GM18499 (cell line): ENCODE results near the gene TH.

Experiments
- ATAC-seq: cut with Tn5 transposase; IDR thresholded peaks from one replicate; pipeline ENCODE4 v1.9.1; 2021; ENCODE audit warnings: moderate number of reproducible peaks; ENCODE audit not compliant: insufficient read depth, unreplicated experiment

Gene TH

GRCh38 chr11:2209370-2209801 is 37.8 kb upstream of the TH start:
- ATAC-seq: no peak

GRCh38 chr11:2208691-2209369 is 37.2 kb upstream of the TH start:
- ATAC-seq: no peak

GRCh38 chr11:2207773-2208621 is 36.4 kb upstream of the TH start:
- ATAC-seq: no peak

- no peak for ATAC-seq
Measured at GRCh38 chr11:2207212-2207611, 35.6 kb upstream of the TH start.

- ATAC-seq: no peak
Measured at GRCh38 chr11:2205981-2206690, 34.5 kb upstream of the TH start.

- ATAC-seq: no peak
Measured at GRCh38 chr11:2205214-2205720, 33.7 kb upstream of the TH start.

GRCh38 chr11:2204361-2205213 is 33.0 kb upstream of the TH start:
- no peak for ATAC-seq

- no peak for ATAC-seq
Measured at GRCh38 chr11:2203440-2204259, 32.0 kb upstream of the TH start.

GRCh38 chr11:2202900-2203439 is 31.4 kb upstream of the TH start:
- ATAC-seq: no peak

GRCh38 chr11:2202071-2202899 is 30.7 kb upstream of the TH start:
- no peak for ATAC-seq

- ATAC-seq: no peak
Measured at GRCh38 chr11:2201542-2201941, 29.9 kb upstream of the TH start.

GRCh38 chr11:2200957-2201519 is 29.4 kb upstream of the TH start:
- ATAC-seq: no peak

GRCh38 chr11:2200536-2200935 is 28.9 kb upstream of the TH start:
- ATAC-seq: no peak

- ATAC-seq: no peak
Measured at GRCh38 chr11:2199466-2200341, 28.1 kb upstream of the TH start.

- ATAC-seq: no peak
Measured at GRCh38 chr11:2198621-2199365, 27.2 kb upstream of the TH start.
